KMS-11 (cell line): ENCODE measurements around the gene GBA3.

Experiments used
- H2AFZ ChIP-seq: fragments of 200-600 bp; sonication (generic); 2 replicates; pipeline ENCODE4 v1.6.1; 2016; ENCODE audit warnings: antibody characterized with exemption, mixed run types, low read depth
- H3K27ac ChIP-seq: fragments of 200-600 bp; sonication (generic); 2 replicates; pipeline ENCODE4 v1.6.1; 2016; ENCODE audit warnings: mild to moderate bottlenecking, mixed run types
- H3K27me3 ChIP-seq: fragments of 200-600 bp; sonication (generic); 2 replicates; pipeline ENCODE4 v1.6.1; 2017; ENCODE audit warnings: mild to moderate bottlenecking, low read depth, mixed run types, moderate library complexity; ENCODE audit not compliant: insufficient read depth
- H3K36me3 ChIP-seq: fragments of 200-600 bp; sonication (generic); 2 replicates; pipeline ENCODE4 v1.6.1; 2017; ENCODE audit warnings: mild to moderate bottlenecking, mixed run types; ENCODE audit not compliant: insufficient read depth
- H3K4me1 ChIP-seq: fragments of 200-600 bp; sonication (generic); 2 replicates; pipeline ENCODE4 v1.6.1; 2016; ENCODE audit warnings: mild to moderate bottlenecking, low read depth, mixed run types; ENCODE audit not compliant: poor library complexity, severe bottlenecking
- H3K4me2 ChIP-seq: fragments of 200-600 bp; sonication (generic); 2 replicates; pipeline ENCODE4 v1.7.0; 2016; ENCODE audit warnings: mild to moderate bottlenecking, mixed run types
- H3K4me3 ChIP-seq: fragments of 200-600 bp; sonication (generic); IDR thresholded peaks from 2 replicates; pipeline ENCODE4 v1.6.1; 2017; ENCODE audit warnings: low read depth, low read length, mixed read lengths; ENCODE audit not compliant: insufficient read depth
- H3K79me2 ChIP-seq: fragments of 200-600 bp; sonication (generic); 2 replicates; pipeline ENCODE4 v1.6.1; 2016; ENCODE audit warnings: low read depth, mixed run types; ENCODE audit not compliant: insufficient read depth
- H3K9ac ChIP-seq: fragments of 200-600 bp; sonication (generic); 2 replicates; pipeline ENCODE4 v1.6.1; 2016; ENCODE audit warnings: mild to moderate bottlenecking, mixed run types
- H4K20me1 ChIP-seq: fragments of 200-600 bp; sonication (generic); 2 replicates; pipeline ENCODE4 v1.6.1; 2016; ENCODE audit warnings: mild to moderate bottlenecking, mixed run types; ENCODE audit not compliant: insufficient read depth
- TF ChIP-seq, protein P1 (sequence below): fragments of 200-600 bp; sonication (generic); conservative IDR thresholded peaks from 2 replicates; pipeline ENCODE4 v1.6.1; 2017; ENCODE audit warnings: low read depth, mild to moderate bottlenecking, antibody characterized with exemption, low read length, moderate library complexity, mixed read lengths

Gene GBA3

DNA sequence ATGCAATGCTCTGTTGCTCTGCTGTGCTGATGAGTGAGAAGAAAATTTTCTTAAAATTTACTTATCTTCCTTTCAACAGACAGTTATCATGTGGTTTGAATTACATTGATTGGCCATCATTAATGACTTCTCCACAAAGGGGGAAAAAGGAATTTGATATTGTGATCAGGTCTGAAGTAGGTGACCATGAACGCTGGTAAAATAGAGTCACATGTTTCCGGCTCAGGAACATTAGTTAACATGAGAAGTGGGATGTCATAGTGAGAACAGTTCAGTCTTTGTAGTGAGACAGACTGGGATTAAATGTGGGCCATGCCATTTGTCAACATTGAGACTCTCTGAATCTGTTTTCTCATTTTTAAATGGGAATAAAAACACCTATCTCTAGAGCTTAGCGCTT is 50.6 kb downstream of the GBA3 start:
- no peaks in the 10 kb centered on the region for H3K79me2 ChIP-seq
- H3K36me3 ChIP-seq = no peaks in the 10 kb centered on the region
- TF ChIP-seq, protein P1, sequence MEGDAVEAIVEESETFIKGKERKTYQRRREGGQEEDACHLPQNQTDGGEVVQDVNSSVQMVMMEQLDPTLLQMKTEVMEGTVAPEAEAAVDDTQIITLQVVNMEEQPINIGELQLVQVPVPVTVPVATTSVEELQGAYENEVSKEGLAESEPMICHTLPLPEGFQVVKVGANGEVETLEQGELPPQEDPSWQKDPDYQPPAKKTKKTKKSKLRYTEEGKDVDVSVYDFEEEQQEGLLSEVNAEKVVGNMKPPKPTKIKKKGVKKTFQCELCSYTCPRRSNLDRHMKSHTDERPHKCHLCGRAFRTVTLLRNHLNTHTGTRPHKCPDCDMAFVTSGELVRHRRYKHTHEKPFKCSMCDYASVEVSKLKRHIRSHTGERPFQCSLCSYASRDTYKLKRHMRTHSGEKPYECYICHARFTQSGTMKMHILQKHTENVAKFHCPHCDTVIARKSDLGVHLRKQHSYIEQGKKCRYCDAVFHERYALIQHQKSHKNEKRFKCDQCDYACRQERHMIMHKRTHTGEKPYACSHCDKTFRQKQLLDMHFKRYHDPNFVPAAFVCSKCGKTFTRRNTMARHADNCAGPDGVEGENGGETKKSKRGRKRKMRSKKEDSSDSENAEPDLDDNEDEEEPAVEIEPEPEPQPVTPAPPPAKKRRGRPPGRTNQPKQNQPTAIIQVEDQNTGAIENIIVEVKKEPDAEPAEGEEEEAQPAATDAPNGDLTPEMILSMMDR = no peak
- no peak overlapping the region for H3K27ac ChIP-seq
- no peaks in the 10 kb centered on the region for H3K4me1 ChIP-seq
- no peak overlapping the region for H3K4me3 ChIP-seq
- H3K27me3 ChIP-seq = no peaks in the 10 kb centered on the region
- H4K20me1 ChIP-seq = no peaks in the 10 kb centered on the region
- no peak overlapping the region for H2AFZ ChIP-seq
- no peak overlapping the region for H3K4me2 ChIP-seq
- no peak overlapping the region for H3K9ac ChIP-seq

DNA sequence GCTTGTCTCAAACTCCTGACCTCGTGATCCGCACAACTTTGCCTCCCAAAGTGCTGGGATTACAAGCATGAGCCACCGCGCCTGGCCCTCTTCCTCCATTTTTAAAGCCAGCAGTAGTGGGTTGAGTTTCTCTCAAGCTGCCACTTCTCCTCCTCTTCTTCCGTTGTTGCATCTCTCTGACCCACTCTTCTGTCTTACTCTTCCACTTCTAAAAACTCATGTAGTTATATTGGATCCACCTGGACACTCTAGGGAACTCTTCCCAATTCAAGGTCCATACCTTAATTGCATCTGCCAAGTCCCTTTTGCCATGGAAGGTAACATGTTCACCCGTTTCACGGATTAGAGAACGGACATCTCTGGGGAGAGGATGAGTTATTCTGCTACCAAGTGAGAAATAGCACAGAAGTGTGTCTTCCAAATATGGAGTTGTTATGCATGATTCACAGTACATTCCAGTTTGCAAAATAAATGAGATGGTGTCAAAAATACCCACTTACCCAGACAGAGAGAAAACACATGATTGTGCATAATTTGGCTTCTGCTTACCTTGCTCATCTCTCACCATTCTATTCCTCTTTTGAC is 51.8 kb downstream of the GBA3 start:
- no peak overlapping the region for H3K4me3 ChIP-seq
- TF ChIP-seq, protein P1 = no peak
- no peak overlapping the region for H3K4me2 ChIP-seq
- H4K20me1 ChIP-seq = no peaks in the 10 kb centered on the region
- H2AFZ ChIP-seq = no peak overlapping the region
- H3K36me3 ChIP-seq = no peaks in the 10 kb centered on the region
- no peaks in the 10 kb centered on the region for H3K4me1 ChIP-seq
- H3K27me3 ChIP-seq = no peaks in the 10 kb centered on the region
- no peak overlapping the region for H3K9ac ChIP-seq
- no peaks in the 10 kb centered on the region for H3K79me2 ChIP-seq
- no peak overlapping the region for H3K27ac ChIP-seq

DNA sequence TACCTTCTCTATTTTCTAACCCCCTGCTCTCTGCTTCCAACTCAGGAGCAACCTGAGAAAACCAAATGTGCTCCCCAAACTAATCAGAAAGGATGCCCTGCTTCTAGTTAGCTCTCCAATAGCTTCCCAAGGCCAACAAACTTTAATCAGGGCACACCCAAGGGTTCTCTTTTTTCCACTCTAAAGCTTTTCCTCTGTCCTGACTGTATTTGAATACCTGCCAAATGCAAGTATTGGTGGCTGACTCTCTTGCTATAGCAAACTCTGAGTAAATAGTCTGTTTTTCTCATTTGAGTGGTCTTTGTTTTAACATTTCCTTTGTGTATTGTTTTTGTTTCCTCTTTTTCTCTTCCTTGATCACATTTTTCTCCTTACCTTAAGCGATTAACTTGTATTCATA is 52.5 kb downstream of the GBA3 start:
- Histone ChIP-seq H4K20me1 (no peaks in the 10 kb centered on the region), H3K4me2 (no peak overlapping the region), H2AFZ (no peak overlapping the region), H3K4me1 (no peaks in the 10 kb centered on the region), H3K79me2 (no peaks in the 10 kb centered on the region), H3K27me3 (no peaks in the 10 kb centered on the region), H3K36me3 (no peaks in the 10 kb centered on the region), H3K4me3 (no peak overlapping the region), H3K27ac (no peak overlapping the region), H3K9ac (no peak overlapping the region)
- TF ChIP-seq, protein P1 = no peak

DNA sequence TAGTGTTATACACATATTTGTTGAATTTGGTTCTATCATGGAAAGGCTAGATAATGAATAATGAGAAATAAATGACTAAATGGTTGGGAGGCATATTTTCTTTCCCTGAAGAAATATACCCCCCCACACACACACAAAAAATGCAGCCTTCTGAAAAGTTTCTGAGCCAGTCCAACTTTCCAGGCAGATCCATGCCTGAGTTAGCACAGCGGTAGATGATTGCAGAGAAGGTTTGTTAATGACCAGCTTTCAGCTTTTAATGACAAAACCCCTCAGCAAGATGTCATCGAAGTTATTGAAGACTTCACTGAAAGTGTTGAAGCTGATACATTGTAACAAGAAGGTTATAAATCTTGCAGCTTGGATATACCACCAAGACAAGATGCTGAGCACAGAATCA is 61.4 kb downstream of the GBA3 start:
- Histone ChIP-seq H3K9ac (no peak overlapping the region), H3K27ac (no peak overlapping the region), H3K4me2 (no peak overlapping the region), H3K4me3 (no peak overlapping the region), H3K79me2 (no peaks in the 10 kb centered on the region), H3K4me1 (no peaks in the 10 kb centered on the region), H3K27me3 (no peaks in the 10 kb centered on the region), H3K36me3 (no peaks in the 10 kb centered on the region), H4K20me1 (no peaks in the 10 kb centered on the region), H2AFZ (no peak overlapping the region)
- TF ChIP-seq, protein P1 = no peak
